Measurements from ENCODE around the gene HPS5.

DNA sequence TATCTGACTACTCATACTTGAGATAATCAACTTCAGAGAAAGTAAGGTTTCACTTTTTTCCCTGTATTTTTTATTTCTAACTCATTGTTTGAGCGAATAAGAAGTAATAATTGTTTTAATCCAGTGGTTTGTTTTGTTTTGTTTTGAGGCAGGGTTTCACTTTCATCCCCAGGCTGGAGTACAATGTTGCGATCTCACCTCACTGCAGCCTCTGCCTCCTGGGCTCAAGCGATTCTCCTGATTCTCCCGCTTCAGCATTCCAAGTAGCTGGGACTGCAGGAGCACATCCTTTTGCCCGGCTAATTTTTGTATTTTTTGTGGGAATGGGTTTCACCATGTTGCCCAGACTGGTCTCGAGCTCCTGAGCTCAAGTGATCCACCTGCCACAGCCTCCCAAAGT, 9.0 kb upstream of the HPS5 start:
- TF ChIP-seq CTCF (IDR thresholded peaks at IDR 0.05; ENCODE audit: low read depth, low read length) = no peak
- TF ChIP-seq, protein P1, sequence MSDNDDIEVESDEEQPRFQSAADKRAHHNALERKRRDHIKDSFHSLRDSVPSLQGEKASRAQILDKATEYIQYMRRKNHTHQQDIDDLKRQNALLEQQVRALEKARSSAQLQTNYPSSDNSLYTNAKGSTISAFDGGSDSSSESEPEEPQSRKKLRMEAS (IDR thresholded peaks at IDR 0.05; ENCODE audit: low read depth, low read length) = no peak
